Activated CD8-positive, alpha-beta memory T cell treated with anti-CD3 and anti-CD28 coated beads, Interleukin-2, amount 10 ng/mL, durations not matched to agents 7 days and 5 days (primary cell): ENCODE data around the gene OASL. TPM values are rescaled to one million over a fixed set of nuclear protein-coding genes. Genes with fewer than 3 reads are reported as not detected.
"Not testable (repeated sequence)": the region's sequence is repeated elsewhere in the genome, so short reads cannot be mapped to it uniquely, and the experiment has no call there.

ENCODE experiments used
- ATAC-seq: fragments of 150-1000 bp; cut with Tn5 transposase; one replicate; pipeline ENCODE4 v1.10.0; 2021; ENCODE audit warnings: moderate library complexity
- CTCF ChIA-PET: fragments of 350-600 bp; sonication (Branson Sonifier 250); formaldehyde crosslinking; loops from one replicate; lab custom pipeline; 2021; ENCODE audit warnings: antibody characterized with exemption; lab: Charles Lee
- DNase-seq: peaks from one replicate; pipeline ENCODE4 v3.0.0-alpha.2; 2020
- H3K27ac Mint-ChIP-seq: one replicate; pipeline ENCODE4 v1.8.0; 2021; ENCODE audit warnings: mild to moderate bottlenecking, mixed read lengths
- H3K27me3 Mint-ChIP-seq: one replicate; pipeline ENCODE4 v1.8.0; 2021; ENCODE audit warnings: mixed read lengths
- H3K36me3 Mint-ChIP-seq: one replicate; pipeline ENCODE4 v1.8.0; 2021; ENCODE audit warnings: mild to moderate bottlenecking, mixed read lengths
- H3K4me1 Mint-ChIP-seq: one replicate; pipeline ENCODE4 v1.8.0; 2021; ENCODE audit warnings: mixed read lengths
- H3K4me3 Mint-ChIP-seq: one replicate; pipeline ENCODE4 v1.8.0; 2021; ENCODE audit warnings: mild to moderate bottlenecking, moderate library complexity, mixed read lengths
- H3K9me3 Mint-ChIP-seq: one replicate; pipeline ENCODE4 v1.8.0; 2022; ENCODE audit warnings: low read depth, mixed read lengths
- total RNA-seq, 2 experiments: library from RNA; stranded (reverse); gene quantifications; one replicate each; pipeline ENCODE4 v1.2.3, GENCODE V29; 2021

OASL gene
- total RNA-seq, 2 experiments from 2014 or later, result 55.3 to 135 TPM

- Mint-ChIP-seq H3K36me3 (no peaks in the 10 kb centered on the region), H3K9me3 (peaks cover 6% of the 10 kb centered on the region), H3K4me1 (peaks cover 9% of the 10 kb centered on the region), H3K4me3 (no peak overlapping the region), H3K27ac (no peak overlapping the region), H3K27me3 (peaks cover 10% of the 10 kb centered on the region)
- CTCF ChIA-PET, result interaction anchor here (2.4 kb wide), 1 partner anchor 10 kb away, joined by 7 read pairs; no protein-coding TSS in a partner anchor
- no peak for ATAC-seq
- no peak for DNase-seq
Observed at GRCh38 chr12:121069206-121069605, 30.2 kb upstream of the OASL start.

DNA sequence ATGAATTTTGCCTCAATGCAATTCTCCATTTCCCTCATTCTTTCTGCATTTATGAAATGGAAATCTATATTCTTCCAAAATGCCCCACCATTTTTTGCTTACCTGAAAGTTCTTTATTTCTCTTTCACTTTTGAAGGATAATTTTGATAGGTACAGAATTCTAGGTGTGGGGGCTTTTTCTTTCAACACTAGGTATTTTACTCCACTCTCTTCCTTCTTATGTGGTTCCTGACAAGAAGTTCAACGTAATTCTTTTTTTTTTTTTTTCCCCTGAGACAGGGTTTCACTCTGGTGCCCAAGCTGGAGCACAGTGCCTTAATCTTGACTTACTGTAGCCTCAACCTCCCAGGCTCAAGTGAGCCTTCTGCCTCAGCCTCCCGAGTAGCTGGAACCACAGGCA, 26.3 kb upstream of the OASL start:
- Mint-ChIP-seq H3K27me3 (no peaks in the 10 kb centered on the region), H3K36me3 (no peaks in the 10 kb centered on the region), H3K4me1 (peaks cover 16% of the 10 kb centered on the region), H3K9me3 (no peaks in the 10 kb centered on the region), H3K4me3 (no peak overlapping the region), H3K27ac (no peak overlapping the region)
- ATAC-seq (no peak), DNase-seq (no peak)
- CTCF ChIA-PET, result interaction anchor here (0.6 to 8.9 kb wide), 6 partner anchors 27 to 332 kb away, joined by 3 to 156 read pairs (median 4); no protein-coding TSS in a partner anchor

DNA sequence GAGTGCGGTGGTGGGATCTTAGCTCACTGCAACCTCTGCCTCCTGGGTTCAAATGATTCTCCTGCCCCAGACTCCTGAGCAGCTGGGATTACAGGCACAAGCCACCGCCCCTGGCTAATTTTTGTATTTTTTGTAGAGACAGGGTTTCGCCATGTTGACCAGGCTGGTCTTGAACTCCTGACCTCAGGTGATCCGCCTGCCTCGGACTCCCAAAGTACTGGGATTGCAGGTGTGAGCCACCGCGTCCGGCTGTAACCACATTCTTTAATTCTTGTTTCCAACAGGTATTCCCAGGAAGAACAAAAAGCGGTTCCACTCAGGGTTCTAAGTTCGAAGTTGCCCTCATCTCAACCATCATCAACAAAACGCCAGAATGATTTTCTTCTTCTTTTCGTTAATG, 25.5 kb upstream of the OASL start:
- CTCF ChIA-PET, result interaction anchor here (0.7 to 8.9 kb wide), 6 partner anchors 21 to 59 kb away, joined by 3 to 156 read pairs (median 4); no protein-coding TSS in a partner anchor
- H3K9me3 Mint-ChIP-seq, ATAC-seq, H3K36me3 Mint-ChIP-seq, H3K4me3 Mint-ChIP-seq, H3K27me3 Mint-ChIP-seq, H3K27ac Mint-ChIP-seq: not testable (repeated sequence)
- H3K4me1 Mint-ChIP-seq, result peaks cover 22% of the 10 kb centered on the region
- DNase-seq, result peak; percentile 22

- no peaks in the 10 kb centered on the region for H3K9me3 Mint-ChIP-seq
- CTCF ChIA-PET, result interaction anchor here (0.7 to 8.9 kb wide), 3 partner anchors 21 to 59 kb away, joined by 3 to 156 read pairs (median 4); no protein-coding TSS in a partner anchor
- no peak overlapping the region for H3K4me3 Mint-ChIP-seq
Observed at GRCh38 chr12:121064116-121064515, 25.1 kb upstream of the OASL start.

DNA sequence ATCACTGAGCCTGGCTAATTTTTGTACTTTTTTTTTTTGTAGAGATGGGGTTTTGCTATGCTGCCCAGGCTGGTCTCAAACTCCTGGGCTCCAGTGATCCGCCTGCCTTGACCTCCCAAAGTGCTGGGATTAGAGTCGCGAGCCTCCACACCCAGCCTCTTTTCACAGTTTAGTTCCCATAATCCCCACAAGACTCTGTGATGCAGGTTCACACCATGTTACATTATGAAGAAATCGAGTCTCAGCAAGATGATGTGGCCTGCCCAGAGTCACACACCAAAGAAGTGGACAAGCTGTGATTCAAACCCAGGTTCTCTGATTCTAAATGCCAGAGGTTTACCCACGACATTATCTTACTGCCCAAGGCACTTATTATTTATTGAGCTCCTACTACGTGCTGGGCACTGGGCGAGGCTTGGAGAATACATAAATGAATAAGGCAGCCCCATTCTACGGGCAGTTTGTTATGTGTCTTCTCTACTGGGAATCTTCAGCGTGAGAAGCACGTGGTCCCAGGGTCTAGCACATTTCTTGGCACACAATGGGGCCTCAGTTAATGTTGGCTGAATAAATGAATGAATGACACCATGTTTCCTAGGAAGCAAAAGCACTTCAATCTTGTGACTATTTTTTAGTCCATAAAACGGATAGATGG, 23.5 kb upstream of the OASL start:
- Mint-ChIP-seq H3K27me3 (no peaks in the 10 kb centered on the region), H3K4me3 (no peak overlapping the region), H3K27ac (no peak overlapping the region), H3K36me3 (no peaks in the 10 kb centered on the region), H3K4me1 (peaks cover 31% of the 10 kb centered on the region), H3K9me3 (no peaks in the 10 kb centered on the region)
- DNase-seq (no peak), ATAC-seq (no peak)
- CTCF ChIA-PET, result interaction anchor here (0.5 to 8.9 kb wide), 6 partner anchors 17 to 208 kb away, joined by 3 to 156 read pairs (median 28); partner anchors contain the start of gene OASL

More at GRCh38 chr12:121064116-121064515, 25.1 kb upstream of the OASL start:
- H3K4me1 Mint-ChIP-seq, result peaks cover 27% of the 10 kb centered on the region
- H3K27ac Mint-ChIP-seq, result no peak overlapping the region
- ATAC-seq (no peak), DNase-seq (peak; percentile 22)
- H3K27me3 Mint-ChIP-seq, result no peaks in the 10 kb centered on the region
- H3K36me3 Mint-ChIP-seq, result no peaks in the 10 kb centered on the region

GRCh38 chr12:121061831-121062230, 22.8 kb upstream of the OASL start:
- ATAC-seq (no peak), DNase-seq (no peak)
- Mint-ChIP-seq H3K27me3 (no peaks in the 10 kb centered on the region), H3K36me3 (no peaks in the 10 kb centered on the region), H3K4me3 (no peak overlapping the region), H3K4me1 (peaks cover 31% of the 10 kb centered on the region), H3K9me3 (no peaks in the 10 kb centered on the region), H3K27ac (no peak overlapping the region)
- CTCF ChIA-PET, result interaction anchor here (0.9 to 8.9 kb wide), 15 partner anchors 10 to 178 kb away, joined by 3 to 156 read pairs (median 6); partner anchors contain the start of gene OASL

GRCh38 chr12:121060149-121061001, 21.3 kb upstream of the OASL start:
- H3K4me1 Mint-ChIP-seq, result peaks cover 29% of the 10 kb centered on the region
- peak; percentile 96 for ATAC-seq
- no peaks in the 10 kb centered on the region for H3K36me3 Mint-ChIP-seq
- CTCF ChIA-PET, result interaction anchor here (0.6 to 8.9 kb wide), 41 partner anchors 8 to 493 kb away, joined by 3 to 156 read pairs (median 5); partner anchors contain the start of genes C12orf43, OASL, P2RX4 and P2RX7
- no peaks in the 10 kb centered on the region for H3K9me3 Mint-ChIP-seq
- H3K27me3 Mint-ChIP-seq, result no peaks in the 10 kb centered on the region
- peak overlapping the region; percentile 99 for H3K27ac Mint-ChIP-seq
- peak; percentile 87 for DNase-seq
- peak overlapping the region; percentile 77 for H3K4me3 Mint-ChIP-seq

GRCh38 chr12:121059031-121059898, 20.2 kb upstream of the OASL start:
- ATAC-seq (no peak), DNase-seq (no peak)
- Mint-ChIP-seq H3K9me3 (no peaks in the 10 kb centered on the region), H3K27ac (peak overlapping the region; percentile 99), H3K27me3 (no peaks in the 10 kb centered on the region), H3K36me3 (no peaks in the 10 kb centered on the region), H3K4me3 (peak overlapping the region; percentile 77), H3K4me1 (peaks cover 22% of the 10 kb centered on the region)
- CTCF ChIA-PET, result interaction anchor here (0.7 to 8.9 kb wide), 34 partner anchors 8 to 484 kb away, joined by 3 to 156 read pairs (median 6); partner anchors contain the start of genes C12orf43, OASL, P2RX4 and P2RX7

DNA sequence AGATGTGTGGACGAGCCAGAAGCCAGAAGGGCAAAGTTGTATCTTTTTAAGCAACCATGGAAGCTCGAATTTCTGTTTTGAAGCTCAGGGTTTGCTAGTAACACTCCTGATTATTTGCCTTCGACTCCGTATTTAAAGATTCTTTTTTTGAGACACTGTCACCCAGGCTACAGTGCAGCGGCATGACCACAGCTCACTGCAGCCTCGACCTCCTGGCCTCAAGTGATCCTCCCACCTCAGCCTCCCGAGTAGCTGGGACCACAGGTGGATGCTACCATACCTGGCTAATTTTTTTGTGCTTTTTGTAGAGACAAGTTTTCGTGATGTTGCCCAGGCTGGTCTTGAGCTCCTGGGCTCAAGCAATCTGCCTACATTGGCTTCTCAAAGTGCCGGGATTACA, 18.7 kb upstream of the OASL start:
- Mint-ChIP-seq H3K36me3 (no peaks in the 10 kb centered on the region), H3K27ac (no peak overlapping the region), H3K9me3 (no peaks in the 10 kb centered on the region), H3K27me3 (no peaks in the 10 kb centered on the region), H3K4me3 (no peak overlapping the region), H3K4me1 (peaks cover 22% of the 10 kb centered on the region)
- no peak for DNase-seq
- ATAC-seq, result no peak
- CTCF ChIA-PET, result interaction anchor here (0.7 to 8.9 kb wide), 6 partner anchors 9 to 474 kb away, joined by 3 to 156 read pairs (median 4); no protein-coding TSS in a partner anchor

GRCh38 chr12:121053706-121054105, 14.7 kb upstream of the OASL start:
- CTCF ChIA-PET, result interaction anchor here (1.2 kb wide), 1 partner anchor 14 kb away, joined by 3 read pairs; no protein-coding TSS in a partner anchor
- DNase-seq (no peak), ATAC-seq (no peak)
- Mint-ChIP-seq H3K27me3 (peaks cover 13% of the 10 kb centered on the region), H3K36me3 (no peaks in the 10 kb centered on the region), H3K9me3 (no peaks in the 10 kb centered on the region), H3K4me1 (peaks cover 4% of the 10 kb centered on the region), H3K27ac (no peak overlapping the region), H3K4me3 (no peak overlapping the region)

- peak; percentile 7 for DNase-seq
- Mint-ChIP-seq H3K27me3 (peaks cover 13% of the 10 kb centered on the region), H3K4me1 (peaks cover 9% of the 10 kb centered on the region), H3K36me3 (no peaks in the 10 kb centered on the region), H3K27ac (no peak overlapping the region), H3K4me3 (no peak overlapping the region), H3K9me3 (no peaks in the 10 kb centered on the region)
- no peak for ATAC-seq
- CTCF ChIA-PET, result interaction anchor here (1.1 to 2.3 kb wide), 5 partner anchors 10 to 59 kb away, joined by 3 to 16 read pairs (median 4); no protein-coding TSS in a partner anchor
Observed at GRCh38 chr12:121050725-121051124, 11.7 kb upstream of the OASL start.

GRCh38 chr12:121048442-121048841, 9.4 kb upstream of the OASL start:
- peak overlapping the region; percentile 63 for H3K4me3 Mint-ChIP-seq
- H3K4me1 Mint-ChIP-seq, result peaks cover 19% of the 10 kb centered on the region
- ATAC-seq (no peak), DNase-seq (no peak)
- peak overlapping the region; percentile 76 for H3K27ac Mint-ChIP-seq
- no peaks in the 10 kb centered on the region for H3K9me3 Mint-ChIP-seq
- peaks cover 2% of the 10 kb centered on the region for H3K36me3 Mint-ChIP-seq
- CTCF ChIA-PET, result interaction anchor here (0.9 to 3.0 kb wide), 5 partner anchors 9 to 15 kb away, joined by 3 to 16 read pairs (median 4); no protein-coding TSS in a partner anchor
- H3K27me3 Mint-ChIP-seq, result peaks cover 22% of the 10 kb centered on the region
